ENCODE data around the gene ESPNL. TPM values are rescaled to one million over a fixed set of nuclear protein-coding genes. Genes with fewer than 3 reads are reported as not detected.

ESPNL gene
- total and polyA plus RNA-seq, 7 donors = 0.04 to 0.32 (median 0.16) TPM; not detected in 1

- Histone ChIP-seq H3K4me1 (no peaks in the 10 kb centered on the region), H3K36me3 (ENCODE audit: insufficient read depth in 1 of 2, low read depth in 1 of 2) (no peaks in the 10 kb centered on the region), H3K9me3 (no peaks in the 10 kb centered on the region), H3K4me3 (no peak overlapping the region), H3K27ac (no peak overlapping the region), H3K27me3 (ENCODE audit: insufficient read depth in 3 of 3, low read length in 2 of 3) (no peaks in the 10 kb centered on the region)
- 86 to 90% (median 90%) methylated on average over 29 to 30 of the region's 30 CpGs for WGBS, 3 donors
- TF ChIP-seq CTCF (IDR thresholded peaks at IDR 0.05) = no peak
- DNase-seq = peak; percentile 12 to 46
- ATAC-seq = no peak
- intact Hi-C loops (cut with DNase I) = no loop called here
Measured at GRCh38 chr2:238101891-238102841, 2.0 kb downstream of the ESPNL start.

- Histone ChIP-seq H3K27ac (no peak overlapping the region), H3K27me3 (ENCODE audit: insufficient read depth in 3 of 3, low read length in 2 of 3) (no peaks in the 10 kb centered on the region), H3K4me3 (no peak overlapping the region), H3K36me3 (ENCODE audit: insufficient read depth in 1 of 2, low read depth in 1 of 2) (no peaks in the 10 kb centered on the region), H3K4me1 (no peaks in the 10 kb centered on the region), H3K9me3 (no peaks in the 10 kb centered on the region)
- 78 to 91% (median 80%) methylated on average over 10 of the region's 10 CpGs for WGBS, 3 donors
- intact Hi-C loops (cut with DNase I) = no loop called here
- DNase-seq (no peak), ATAC-seq (no peak)
- no peak for TF ChIP-seq CTCF (IDR thresholded peaks at IDR 0.05)
Measured at GRCh38 chr2:238102865-238103264, 2.7 kb downstream of the ESPNL start.

- peaks cover 5% of the 10 kb centered on the region for H3K4me1 ChIP-seq
- H3K36me3 ChIP-seq (ENCODE audit: insufficient read depth in 1 of 2, low read depth in 1 of 2) = no peaks in the 10 kb centered on the region
- 85 to 90% (median 89%) methylated on average over 16 to 18 of the region's 18 CpGs for WGBS, 3 donors
- no peak overlapping the region for H3K27ac ChIP-seq
- no peak for TF ChIP-seq CTCF (IDR thresholded peaks at IDR 0.05)
- no peaks in the 10 kb centered on the region for H3K9me3 ChIP-seq
- no peak overlapping the region for H3K4me3 ChIP-seq
- ATAC-seq = no peak
- peak in 1 of 2 donors; percentile 32 for DNase-seq
- intact Hi-C loops (cut with DNase I) = no loop called here
- H3K27me3 ChIP-seq (ENCODE audit: insufficient read depth in 3 of 3, low read length in 2 of 3) = no peaks in the 10 kb centered on the region
Measured at GRCh38 chr2:238103465-238104225, 3.5 kb downstream of the ESPNL start.

GRCh38 chr2:238104226-238104690 lies 4.1 kb downstream of the ESPNL start:
- Histone ChIP-seq H3K4me1 (peaks cover 7% of the 10 kb centered on the region), H3K9me3 (no peaks in the 10 kb centered on the region), H3K4me3 (no peak overlapping the region), H3K27ac (no peak overlapping the region), H3K36me3 (ENCODE audit: insufficient read depth in 1 of 2, low read depth in 1 of 2) (no peaks in the 10 kb centered on the region), H3K27me3 (ENCODE audit: insufficient read depth in 3 of 3, low read length in 2 of 3) (no peaks in the 10 kb centered on the region)
- DNase-seq (peak in 1 of 2 donors; percentile 30), ATAC-seq (no peak)
- no peak for TF ChIP-seq CTCF (IDR thresholded peaks at IDR 0.05)
- intact Hi-C loops (cut with DNase I) = no loop called here
- 88 to 92% (median 89%) methylated on average over 14 of the region's 14 CpGs for WGBS, 3 donors

All from psoas muscle (tissue), 8 donors.